Stimulated activated CD8-positive, alpha-beta memory T cell treated with anti-CD3 and anti-CD28 coated beads, Interleukin-15, amount 100 ng/mL, for 1 hour (primary cell): ENCODE data around the gene LDHAL6B.

Source experiments
- DNase-seq: peaks from one replicate; pipeline ENCODE4 v3.0.0-alpha.2; 2020; ENCODE audit warnings: low read depth

The LDHAL6B gene

DNA sequence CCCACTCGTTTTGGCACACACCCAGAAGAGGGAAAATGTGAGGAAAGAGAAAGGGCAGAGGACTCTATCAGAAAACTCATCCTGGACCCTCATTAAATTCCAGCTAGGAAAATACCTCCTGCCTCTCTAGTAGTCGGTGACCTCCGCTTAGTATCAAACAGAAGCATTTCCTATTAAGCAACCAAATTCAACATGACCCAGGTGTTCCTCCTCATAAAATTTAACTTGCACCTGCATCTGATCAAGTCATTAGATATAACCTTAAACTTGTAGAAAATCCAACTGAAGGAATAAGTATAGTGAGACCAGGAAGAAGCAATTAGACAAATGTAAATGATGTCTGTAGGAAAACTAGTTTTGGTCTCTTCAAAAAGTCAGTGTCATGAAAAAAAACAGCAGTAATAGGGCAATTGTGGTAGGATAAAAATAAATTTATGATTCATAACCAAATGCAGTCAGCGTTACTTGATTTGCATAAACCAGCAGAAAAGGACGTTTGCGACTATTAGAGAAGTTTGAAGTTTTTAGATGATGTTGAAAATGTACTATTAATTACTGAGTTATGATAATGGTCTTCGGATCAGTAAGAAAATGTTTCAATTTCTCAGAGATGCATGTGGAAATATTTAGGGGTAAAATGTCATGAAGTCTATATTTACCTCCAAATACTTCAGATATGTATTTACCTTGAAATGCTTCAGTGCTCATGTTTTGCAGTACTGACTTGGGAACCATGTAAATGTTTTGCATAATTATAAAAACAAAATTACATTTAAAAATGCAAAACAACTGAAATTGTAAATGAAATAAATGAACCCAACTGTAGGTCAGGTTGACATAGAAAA, 44.6 kb downstream of the LDHAL6B start:
- DNase-seq = no peak

DNA sequence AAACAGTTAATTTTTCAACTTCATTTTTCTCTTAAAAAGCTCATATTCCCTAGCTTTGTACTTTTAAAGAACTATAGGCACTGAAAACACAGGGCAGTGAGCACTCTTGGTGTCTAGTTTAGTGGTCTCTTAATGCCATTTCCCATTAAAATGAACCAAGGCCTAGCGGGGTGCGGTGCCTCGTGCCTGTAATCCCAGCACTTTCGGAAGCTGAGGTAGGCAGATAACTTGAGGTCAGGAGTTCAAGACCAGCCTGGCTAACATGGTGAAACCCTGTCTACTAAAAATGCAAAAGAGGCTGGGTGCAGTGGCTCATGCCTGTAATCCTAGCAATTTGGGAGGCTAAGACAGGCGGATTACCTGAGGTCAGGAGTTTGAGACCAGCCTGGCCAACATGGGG, 45.5 kb downstream of the LDHAL6B start:
- no peak for DNase-seq

DNA sequence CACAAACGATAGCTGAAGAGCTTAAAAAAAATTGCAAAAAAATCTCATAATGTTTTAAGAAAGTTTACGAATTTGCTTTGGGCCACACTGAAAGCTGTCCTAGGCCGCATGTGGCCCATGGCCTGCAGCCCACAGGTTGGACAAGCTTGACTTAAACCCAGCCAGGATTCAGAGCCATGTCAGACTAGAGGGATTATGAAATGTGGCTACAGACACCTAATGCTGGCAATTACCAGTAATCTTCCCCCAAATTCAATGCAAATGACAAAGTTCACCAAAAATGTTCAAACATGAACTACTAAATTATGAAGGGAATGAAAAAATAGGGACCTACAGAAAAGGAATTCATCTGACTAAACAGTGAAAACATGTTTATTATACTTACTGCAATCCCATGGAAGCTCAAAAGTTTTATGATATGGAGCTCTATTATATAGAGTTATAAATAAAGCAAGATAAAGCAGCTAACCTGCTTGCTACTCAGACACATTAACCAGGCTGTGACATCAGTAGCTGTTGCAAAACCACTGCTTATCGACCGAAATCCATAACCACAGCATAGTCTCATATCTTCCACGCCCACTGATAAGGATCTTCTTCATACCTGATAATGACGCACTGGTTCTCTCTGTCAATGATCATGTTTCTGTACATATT, 49.2 kb downstream of the LDHAL6B start:
- no peak for DNase-seq

DNA sequence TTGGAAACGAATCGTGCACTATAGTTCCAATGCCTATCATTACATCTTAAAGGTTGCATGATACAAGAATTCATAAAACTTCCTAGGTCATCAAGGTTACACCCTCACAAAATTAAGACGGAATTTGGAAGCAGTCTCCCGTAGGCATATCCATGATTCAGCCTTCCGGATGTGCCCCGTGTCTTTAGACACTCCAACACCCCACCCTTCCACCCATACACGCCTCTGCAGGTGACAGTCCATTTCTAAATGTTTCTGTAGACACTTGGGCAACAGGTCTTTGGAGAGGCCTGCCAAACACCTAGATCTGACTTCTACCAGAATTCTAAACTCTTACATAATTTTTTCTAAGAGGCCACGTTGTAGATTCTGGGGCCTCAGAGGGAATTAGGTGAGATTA, 49.8 kb downstream of the LDHAL6B start:
- no peak for DNase-seq

DNA sequence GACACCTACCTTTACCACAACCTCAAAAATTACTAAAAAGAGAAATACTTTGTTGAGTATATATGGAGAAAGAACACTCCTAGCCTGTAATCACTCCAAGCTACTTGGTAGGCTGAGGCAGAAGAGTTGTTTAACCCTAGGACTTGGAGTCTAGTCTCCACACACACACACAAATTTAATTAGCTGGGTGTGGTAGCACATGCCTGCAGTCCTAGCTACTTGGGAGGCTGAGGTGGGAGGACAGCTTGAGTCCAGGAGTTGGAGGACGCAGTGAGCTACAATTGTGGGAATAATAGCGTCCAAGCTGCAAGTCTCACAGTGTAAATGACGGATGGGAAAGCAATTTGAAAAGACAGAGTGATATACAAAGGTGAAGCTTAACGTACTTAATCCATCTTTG, 50.5 kb downstream of the LDHAL6B start:
- DNase-seq = no peak
